GM20431 (cell line): ENCODE results near the gene DNPH1.

ENCODE experiments used
- in situ Hi-C: fragments of 300-500 bp; cut with MseI, MboI; formaldehyde crosslinking; loops from one replicate; pipeline ENCODE4 v1.15.0; 2020; ENCODE audit warnings: low sequenced_read_pairs; ENCODE audit not compliant: unreplicated experiment

Gene DNPH1, protein sequence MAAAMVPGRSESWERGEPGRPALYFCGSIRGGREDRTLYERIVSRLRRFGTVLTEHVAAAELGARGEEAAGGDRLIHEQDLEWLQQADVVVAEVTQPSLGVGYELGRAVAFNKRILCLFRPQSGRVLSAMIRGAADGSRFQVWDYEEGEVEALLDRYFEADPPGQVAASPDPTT

DNA sequence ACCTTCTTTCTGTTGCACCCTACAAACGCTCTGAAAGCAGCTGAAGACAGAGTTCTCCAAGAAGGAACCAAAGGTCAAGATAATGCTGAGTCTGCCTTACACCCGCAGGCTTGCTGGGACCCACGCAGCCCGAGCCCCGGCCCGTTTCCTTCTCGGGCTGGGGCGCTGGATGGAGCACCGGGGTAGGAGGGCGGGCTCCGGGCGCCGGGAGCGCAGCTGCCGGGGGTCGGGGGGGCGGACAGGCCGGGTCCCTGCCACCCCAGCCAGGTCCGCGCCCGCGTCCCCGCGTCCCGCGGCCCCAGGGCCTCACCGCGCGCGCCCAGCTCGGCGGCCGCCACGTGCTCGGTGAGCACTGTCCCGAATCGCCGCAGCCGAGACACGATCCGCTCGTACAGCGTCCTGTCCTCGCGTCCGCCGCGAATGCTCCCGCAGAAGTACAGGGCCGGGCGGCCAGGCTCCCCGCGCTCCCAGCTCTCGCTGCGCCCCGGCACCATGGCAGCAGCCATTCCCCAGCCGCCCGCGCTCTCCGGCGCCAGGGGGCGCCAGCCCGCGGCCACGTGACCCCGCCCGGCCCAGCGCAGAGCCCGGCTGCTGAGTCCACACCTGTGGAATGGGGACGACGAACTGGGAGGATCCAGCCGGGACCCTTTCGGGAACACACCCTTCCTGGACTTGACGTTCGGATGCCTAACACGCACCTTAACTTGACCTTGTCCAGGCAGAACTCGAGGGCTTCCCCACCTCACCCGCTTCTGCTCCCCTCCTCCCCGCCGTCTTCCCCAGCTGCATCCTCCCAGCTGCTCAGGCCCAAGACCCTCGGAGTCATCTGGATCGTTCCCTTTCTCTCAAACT lies at the start of gene DNPH1:
TSS of gene DNPH1 (minus strand) at position 531 of the 852 bp plus-strand sequence. CDS start at position 506, 25 bp downstream.
- in situ Hi-C loops = no loop called here

- in situ Hi-C loops = no loop called here
Measured at GRCh38 chr6:43278524-43279078, 49.3 kb upstream of the DNPH1 start.

DNA sequence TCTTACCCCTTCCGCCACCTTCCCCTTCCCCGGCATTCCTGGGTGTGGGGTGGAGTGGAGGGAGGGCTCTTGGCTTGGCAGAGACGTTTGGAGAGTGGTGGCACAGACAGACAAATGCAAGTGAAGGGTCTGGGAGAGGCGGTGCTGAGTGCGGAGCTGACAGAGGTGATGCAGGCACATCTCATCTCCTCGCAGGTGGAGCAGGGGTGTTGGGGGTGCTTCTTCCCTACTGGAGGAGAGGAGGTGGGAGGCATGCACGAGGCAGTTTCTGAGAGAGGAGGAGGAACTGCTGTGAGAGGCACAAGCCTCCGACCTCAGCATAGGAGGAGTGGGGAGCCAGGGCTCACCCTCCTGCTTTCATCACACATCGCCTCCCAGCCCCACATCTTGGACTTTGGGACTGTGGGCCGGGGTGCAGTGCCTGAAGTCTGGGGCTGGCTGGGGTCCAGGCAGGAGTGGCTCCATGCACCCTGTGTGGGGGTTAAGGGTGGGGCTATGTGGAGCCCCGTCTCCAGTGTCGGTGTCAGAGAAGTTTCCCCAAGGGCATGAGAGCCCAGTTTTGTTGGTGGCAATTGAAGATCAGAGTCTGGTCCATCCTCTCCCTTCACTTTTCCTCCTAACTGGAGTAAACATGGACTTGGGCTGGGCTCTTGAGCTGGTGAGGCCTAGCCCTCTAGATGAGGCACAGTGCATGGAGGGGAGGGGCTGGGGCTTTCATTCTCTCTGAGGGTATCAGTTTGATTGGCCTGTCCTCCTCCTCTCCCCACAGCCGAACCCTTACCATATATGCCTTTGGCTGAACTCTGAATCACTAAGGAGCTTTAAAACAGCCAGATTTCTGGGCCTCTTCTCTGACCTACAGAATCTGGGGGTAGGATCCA lies 48.6 kb upstream of the DNPH1 start:
- in situ Hi-C loops = no loop called here

- in situ Hi-C loops = no loop called here
Measured at GRCh38 chr6:43277306-43277642, 48.0 kb upstream of the DNPH1 start.

DNA sequence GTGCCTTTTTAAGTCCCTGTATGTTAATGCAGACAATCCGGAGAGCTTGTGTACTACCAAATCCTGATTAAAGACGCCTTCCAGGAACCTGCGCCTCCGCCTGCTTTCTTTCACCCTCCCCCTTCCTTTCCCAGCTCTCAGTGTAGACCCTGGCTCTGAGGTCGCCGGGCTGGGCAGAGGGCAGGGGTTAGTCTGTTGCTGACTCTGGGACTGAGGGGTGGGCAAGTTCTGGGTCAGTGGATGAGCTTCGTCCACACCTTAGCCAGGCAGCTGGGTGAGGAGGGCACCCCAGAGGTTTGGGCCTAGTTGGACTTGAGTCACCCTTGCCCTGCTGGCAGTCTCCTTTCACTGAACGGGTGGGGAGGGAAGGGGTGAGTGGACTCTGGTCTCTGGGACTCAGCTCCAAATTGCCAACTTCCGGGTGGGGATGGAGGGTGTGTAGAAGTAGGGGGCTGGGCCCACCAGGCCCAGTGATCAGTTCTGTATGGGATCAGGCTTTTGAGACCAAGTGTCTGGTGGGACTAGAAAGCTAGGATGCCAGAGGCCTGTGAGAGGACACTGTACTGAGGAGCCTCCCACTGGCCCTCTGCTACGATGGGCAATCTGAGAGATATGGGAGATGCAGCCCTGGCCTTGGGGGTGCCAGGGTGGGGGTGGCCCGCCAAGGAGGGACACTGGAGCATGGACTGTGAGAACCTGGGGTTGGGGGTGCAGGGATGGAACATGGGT lies 47.5 kb upstream of the DNPH1 start:
- in situ Hi-C loops = no loop called here

- in situ Hi-C loops = no loop called here
Measured at GRCh38 chr6:43275801-43276576, 46.7 kb upstream of the DNPH1 start.

DNA sequence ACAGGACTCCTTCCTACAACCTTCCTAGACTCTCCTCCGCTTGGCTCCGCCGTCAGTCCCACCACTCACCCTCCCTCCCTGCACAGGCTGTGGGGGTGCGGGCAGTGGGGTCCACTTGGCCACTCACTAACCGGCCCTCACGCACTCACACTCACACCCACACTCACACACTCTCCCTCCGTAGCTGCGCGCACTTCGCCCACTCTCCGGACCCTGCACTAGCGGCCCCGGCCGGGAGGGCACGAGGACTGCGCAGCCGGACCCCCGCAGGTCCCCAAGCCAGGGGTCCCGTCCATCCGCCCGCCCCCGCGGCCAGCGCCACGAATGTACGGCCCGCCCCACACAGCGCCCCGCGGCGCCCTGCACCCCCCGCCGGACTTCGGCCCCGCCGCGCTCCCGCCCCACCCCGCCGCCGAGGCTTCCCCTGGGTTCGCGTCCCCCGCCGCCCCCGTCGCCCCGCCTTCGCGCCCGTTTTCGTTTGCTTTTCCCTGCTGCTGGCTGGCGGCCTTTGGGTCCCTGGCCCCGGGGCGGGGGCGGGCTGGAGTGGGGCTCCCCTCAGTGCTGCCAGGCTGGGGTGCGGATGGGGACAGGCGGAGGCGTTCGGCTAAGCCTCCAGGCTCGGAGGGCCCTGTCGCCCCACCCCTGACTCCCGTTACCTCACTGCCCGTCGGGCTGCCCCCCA lies 45.8 kb upstream of the DNPH1 start:
- in situ Hi-C loops = no loop called here

DNA sequence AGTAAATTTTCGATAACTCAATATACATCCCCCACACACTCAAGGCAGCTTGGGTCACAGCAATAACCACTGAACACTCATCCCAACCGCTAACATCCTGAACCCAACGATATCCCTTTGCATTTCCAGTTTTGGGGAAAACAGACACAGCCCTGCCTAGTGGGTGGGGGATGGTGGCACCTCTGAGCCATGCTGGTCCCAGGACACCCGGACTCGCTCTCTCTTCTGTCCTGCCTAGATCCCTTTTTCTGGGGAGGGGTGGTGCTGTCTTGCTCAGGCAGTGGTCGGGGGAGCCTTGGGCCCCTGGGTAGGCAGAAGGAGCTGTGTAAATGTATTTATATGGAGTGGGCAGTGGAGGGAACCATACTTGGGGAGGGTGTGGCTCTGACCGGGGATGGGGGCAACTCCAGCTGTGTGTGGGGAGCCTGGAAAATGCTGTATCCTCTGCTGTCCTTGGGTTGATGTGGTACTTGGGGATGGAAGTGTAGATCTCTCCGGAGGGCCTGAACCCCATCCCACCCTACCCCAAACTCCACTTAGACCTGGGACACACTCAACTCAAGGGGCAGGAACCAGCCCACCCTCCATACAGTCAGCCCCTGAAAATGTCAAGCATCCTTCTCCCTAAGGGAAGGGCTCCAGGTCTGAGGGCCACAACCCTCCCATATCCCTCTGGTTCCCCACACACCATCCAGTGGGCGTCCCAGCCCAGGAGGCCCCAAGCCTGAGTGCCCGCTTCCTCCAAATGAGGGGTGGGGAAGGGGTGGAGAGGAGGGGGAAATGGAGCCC lies 45.0 kb upstream of the DNPH1 start:
- in situ Hi-C loops = no loop called here

DNA sequence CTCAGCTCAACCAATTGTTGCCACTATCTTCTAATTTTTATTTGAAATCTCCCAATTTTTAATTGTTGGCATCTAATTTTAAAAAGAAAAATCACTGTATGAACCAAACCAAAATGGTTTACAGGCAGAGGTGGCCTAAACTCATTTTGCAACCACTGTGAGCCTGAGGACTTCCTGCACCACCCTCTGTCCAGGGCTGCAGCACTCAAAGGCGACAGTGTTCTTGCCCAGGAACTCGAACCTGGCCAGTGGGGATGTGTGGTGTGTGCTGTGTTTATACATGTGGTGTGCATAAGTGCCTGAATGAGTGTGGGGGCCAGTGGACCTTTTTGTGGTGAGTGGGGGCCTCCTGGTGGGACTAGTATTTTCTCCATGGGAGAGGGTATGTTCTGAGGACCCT lies 44.4 kb upstream of the DNPH1 start:
- in situ Hi-C loops = no loop called here

DNA sequence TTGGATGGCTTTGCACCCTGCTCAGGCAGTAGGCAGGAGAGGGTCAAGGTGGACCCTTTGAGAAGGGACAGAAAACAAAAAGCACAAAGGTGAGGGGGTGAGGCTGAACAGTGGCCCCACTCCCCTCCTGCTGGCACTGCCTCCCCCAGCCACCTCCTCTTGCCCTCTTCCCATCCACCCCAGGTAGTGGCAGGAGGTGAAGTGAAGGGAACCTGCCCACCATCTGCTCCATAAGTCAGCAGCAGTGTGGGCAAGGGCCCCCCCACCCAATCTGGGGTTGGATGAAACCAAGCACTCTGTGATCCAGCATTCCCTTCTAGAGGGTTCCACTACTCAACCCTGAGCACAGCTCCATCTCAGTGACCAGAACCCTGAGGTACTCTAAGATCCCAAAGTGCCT lies 42.7 kb upstream of the DNPH1 start:
- in situ Hi-C loops = no loop called here

GRCh38 chr6:43271103-43271815 lies 42.0 kb upstream of the DNPH1 start:
- in situ Hi-C loops = no loop called here

- in situ Hi-C loops = loop anchor here (10.0 kb wide), 1 partner anchor 135 kb away; no protein-coding TSS in a partner anchor
Measured at GRCh38 chr6:43269273-43270007, 40.2 kb upstream of the DNPH1 start.

GRCh38 chr6:43268782-43269272 lies 39.5 kb upstream of the DNPH1 start:
- in situ Hi-C loops = loop anchor here (10.0 kb wide), 1 partner anchor 136 kb away; no protein-coding TSS in a partner anchor

GRCh38 chr6:43268355-43268700 lies 39.0 kb upstream of the DNPH1 start:
- in situ Hi-C loops = loop anchor here (10.0 kb wide), 1 partner anchor 136 kb away; no protein-coding TSS in a partner anchor

DNA sequence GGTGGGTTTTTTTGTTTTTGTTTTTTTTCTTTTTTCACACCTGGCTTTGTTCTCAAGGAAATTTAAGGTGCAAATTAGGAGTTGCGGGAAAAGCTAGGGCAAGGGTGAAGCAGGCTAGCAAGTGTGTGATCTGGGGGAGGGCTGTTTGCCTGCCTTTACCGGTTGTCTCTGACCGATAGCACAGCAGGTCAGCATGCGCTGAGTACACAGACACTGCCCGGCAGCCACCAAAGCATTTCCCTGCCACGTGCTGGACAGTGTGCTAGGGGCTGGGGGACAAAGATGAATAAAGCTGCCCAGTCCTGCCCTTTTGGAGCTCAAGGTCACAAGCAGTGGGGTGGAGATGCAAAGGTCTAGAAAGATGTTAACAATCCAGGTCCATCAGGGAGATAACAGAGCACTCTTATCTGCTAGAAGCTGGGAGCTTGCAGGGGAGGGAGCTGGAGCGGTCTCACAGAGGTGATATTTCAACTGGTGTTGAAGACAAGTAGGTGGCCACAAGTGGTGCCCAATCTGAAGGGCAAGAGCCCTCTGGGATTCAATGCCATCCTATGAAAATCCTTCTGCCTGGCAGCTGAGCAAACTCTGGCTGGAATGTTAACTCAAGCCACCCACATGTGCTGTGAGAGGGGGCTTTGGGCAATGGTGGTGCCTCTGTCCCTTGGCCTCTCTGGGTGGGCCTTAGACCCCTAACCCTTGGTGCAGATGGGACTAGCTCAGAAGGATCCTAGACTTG lies 38.5 kb upstream of the DNPH1 start:
- in situ Hi-C loops = loop anchor here (10.0 kb wide), 1 partner anchor 137 kb away; no protein-coding TSS in a partner anchor
